GM19238 (cell line): ENCODE data around the gene YPEL4.
A peak's percentile ranks its signal among the peaks of the same experiment; 100 is the strongest.
"Not testable (repeated sequence)": the region's sequence is repeated elsewhere in the genome, so short reads cannot be mapped to it uniquely, and the experiment has no call there.

Experiments used
- DNase-seq: peaks from one replicate; pipeline ENCODE4 v3.0.0; 2011; ENCODE audit warnings: low spot score; ENCODE audit not compliant: insufficient read length

Gene YPEL4

GRCh38 chr11:57649826-57650738 lies at the start of gene YPEL4:
TSS of gene YPEL4 (minus strand) at chr11:57649912. CDS start at chr11:57647107, 2,805 bp downstream.
- DNase-seq, result no peak

- no peak for DNase-seq
Measured at GRCh38 chr11:57698843-57699365, 49.2 kb upstream of the YPEL4 start.

GRCh38 chr11:57690474-57690873 lies 40.8 kb upstream of the YPEL4 start:
- DNase-seq, result not testable (repeated sequence)

GRCh38 chr11:57681168-57681567 lies 31.5 kb upstream of the YPEL4 start:
- no peak for DNase-seq

GRCh38 chr11:57680552-57680874 lies 30.8 kb upstream of the YPEL4 start:
- no peak for DNase-seq

- no peak for DNase-seq
Measured at GRCh38 chr11:57679396-57679795, 29.7 kb upstream of the YPEL4 start.

- no peak for DNase-seq
Measured at GRCh38 chr11:57675176-57675941, 25.6 kb upstream of the YPEL4 start.

GRCh38 chr11:57674251-57674650 lies 24.5 kb upstream of the YPEL4 start:
- DNase-seq, result no peak

- no peak for DNase-seq
Measured at GRCh38 chr11:57668434-57668782, 18.7 kb upstream of the YPEL4 start.

GRCh38 chr11:57667736-57668433 lies 18.2 kb upstream of the YPEL4 start, which contains the start of gene ZDHHC5:
TSS of gene ZDHHC5 (plus strand) at chr11:57668114. CDS start at chr11:57673091, 4,977 bp downstream.
- DNase-seq, result peak; percentile 98

GRCh38 chr11:57667117-57667735 lies 17.5 kb upstream of the YPEL4 start:
- DNase-seq, result peak; percentile 92

- no peak for DNase-seq
Measured at GRCh38 chr11:57663975-57664374, 14.3 kb upstream of the YPEL4 start.

- no peak for DNase-seq
Measured at GRCh38 chr11:57662893-57663292, 13.2 kb upstream of the YPEL4 start.

GRCh38 chr11:57659669-57660068 lies 10.0 kb upstream of the YPEL4 start:
- no peak for DNase-seq

- no peak for DNase-seq
Measured at GRCh38 chr11:57658023-57658361, 8.3 kb upstream of the YPEL4 start.

GRCh38 chr11:57657194-57658022 lies 7.7 kb upstream of the YPEL4 start, which contains the start of gene CLP1:
TSS of gene CLP1 (plus strand) at chr11:57657762. CDS start at chr11:57659477, 1,715 bp downstream.
- DNase-seq, result peak; percentile 84

GRCh38 chr11:57656885-57657193 lies 7.1 kb upstream of the YPEL4 start:
- DNase-seq, result no peak

- no peak for DNase-seq
Measured at GRCh38 chr11:57653163-57653562, 3.5 kb upstream of the YPEL4 start.

GRCh38 chr11:57652662-57653061 lies 3.0 kb upstream of the YPEL4 start:
- DNase-seq, result no peak

GRCh38 chr11:57652230-57652629 lies 2.5 kb upstream of the YPEL4 start:
- not testable (repeated sequence) for DNase-seq
